Ovary (tissue), 9 donors: Measurements from ENCODE around the gene C1orf74. TPM values are rescaled to one million over a fixed set of nuclear protein-coding genes. Genes with fewer than 3 reads are reported as not detected.

ENCODE experiments used
- DNase-seq, 5 donors: peaks; one replicate each; pipeline ENCODE4 v3.0.0-alpha.2; 2019 to 2020
- H3K27ac ChIP-seq, 2 donors: fragments of 200-600 bp; one replicate each; pipeline versions ENCODE4 v1.5.1 to v1.8.0; 2019 to 2022
- H3K27me3 ChIP-seq: fragments of 200-600 bp; one replicate; pipeline ENCODE4 v1.8.0; 2022
- H3K36me3 ChIP-seq: fragments of 200-600 bp; sonication (generic); one replicate; pipeline ENCODE4 v1.5.1; 2019
- H3K4me1 ChIP-seq: one replicate; pipeline ENCODE4 v1.8.1; 2013; ENCODE audit warnings: mild to moderate bottlenecking, moderate library complexity; ENCODE audit not compliant: insufficient read depth
- H3K4me3 ChIP-seq: fragments of 200-600 bp; sonication (generic); one replicate; pipeline ENCODE4 v1.5.1; 2017
- H3K9me3 ChIP-seq, 2 donors: fragments of 200-600 bp in 1 of 2; sonication (generic) in 1 of 2; one replicate each; pipeline versions ENCODE4 v1.5.1 to v1.8.1; 2013 to 2019; ENCODE audit warnings: mild to moderate bottlenecking in 1 of 2, moderate library complexity in 1 of 2
- EP300 ChIP-seq: sonication (generic); formaldehyde crosslinking; IDR thresholded peaks from one replicate; pipeline ENCODE4 v1.6.1; 2017; ENCODE audit warnings: antibody characterized with exemption
- POLR2A ChIP-seq: fragments of 450-650 bp; IDR thresholded peaks from one replicate; pipeline ENCODE4 v1.6.1; 2017; ENCODE audit warnings: antibody characterized with exemption, mild to moderate bottlenecking, moderate library complexity
- whole genome bisulfite sequencing, 3 donors: extraction: QIAGEN DNeasy Blood & Tissue Kit in 1 of 3; methylation state at CpG; one replicate each; pipeline versions ENCODE4 v1.1.5 to v1.1.7; 2013 to 2017; 5-methylcytosine and 5-hydroxymethylcytosine counted together
- intact Hi-C, 4 donors: fragments of 100-400 bp; cut with DNase I; formaldehyde crosslinking; loops; one replicate each; pipeline versions ENCODE4 v1.11.0 to v1.15.1; 2022 to 2023
- polyA plus RNA-seq, 2 donors: library from polyadenylated mRNA; stranded (reverse); fragments of 200-250 nt in 1 of 2; fragments of 350-450 nt in 1 of 2; fragmentation: Illumina TruSeq in 1 of 2; extraction: RNeasy Lipid Tissue Mini Kit (QIAGEN cat#74804) in 1 of 2; gene quantifications; one replicate each; pipeline ENCODE4 v1.2.3, GENCODE V29; 2013 to 2014
- total RNA-seq, 7 donors: library from RNA; depleted of rRNA in 2 of 7; stranded (reverse); fragments of >200 nt in 2 of 7; fragmentation: NEBNext Ultra II Directional in 3 of 7; extraction: Animal tissue kit (Norgen Biotek cat#: 25700) in 3 of 7; gene quantifications; one replicate each; pipeline versions ENCODE4 v1.1.0 to v1.2.4, GENCODE V29; 2016 to 2023
- TF ChIP-seq, protein P1 (sequence below), 3 donors: fragments of 450-650 bp in 2 of 3; fragments of 200-600 bp in 1 of 3; IDR thresholded peaks; one replicate each; pipeline versions ENCODE4 v1.5.1 to v1.8.0; 2016 to 2022; ENCODE audit warnings: antibody characterized with exemption in 3 of 3, mild to moderate bottlenecking in 1 of 3
- donor health status: DM: no; HTN: no; CAD: no; lungs with moderate emphysema.
- donor health status: DM: no; HTN: no; CAD: no.
- donor health status: Bipolar disorder and iron deficiency.
- donor health status: DM: yes; HTN: yes; CAD: no.
- donor health status: DM: no; HTN: no; CAD: no.
- donor health status: DM: yes; HTN: yes; CAD: no.

C1orf74 gene
- total and polyA plus RNA-seq, 9 donors, result 0.62 to 2.5 (median 1.4) TPM

DNA sequence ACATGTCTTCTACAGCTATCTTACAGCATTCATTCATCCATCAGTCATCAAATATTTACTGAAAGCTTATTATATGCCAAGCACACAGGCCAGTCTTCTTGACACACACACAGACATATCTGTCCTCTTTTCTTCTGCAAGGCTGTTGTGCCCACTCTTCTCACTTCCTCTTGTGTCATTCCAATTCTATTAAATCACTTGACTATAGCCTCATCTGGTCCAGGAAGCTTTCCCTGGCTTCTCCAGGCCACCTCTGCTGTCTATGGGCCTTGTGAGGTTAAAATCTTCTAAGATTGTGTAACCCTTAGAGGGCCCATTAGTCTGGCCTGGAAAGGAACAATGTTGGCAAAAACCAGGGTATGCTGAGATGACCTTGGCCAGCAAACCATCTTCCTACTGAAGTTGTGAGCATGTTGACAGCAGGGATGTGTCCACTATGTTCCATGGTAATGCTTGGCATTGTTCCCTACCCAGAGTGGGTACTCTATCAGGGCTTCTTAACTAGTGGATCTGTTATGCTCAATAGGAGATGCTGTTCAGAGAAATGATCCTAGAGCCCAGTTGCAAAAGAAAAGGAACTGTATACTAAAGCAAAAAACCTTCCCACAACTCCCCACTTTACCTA lies 23.2 kb downstream of the C1orf74 start:
- no peak for DNase-seq
- H3K4me3 ChIP-seq, result no peak overlapping the region
- intact Hi-C loops, result no loop called here
- TF ChIP-seq EP300 (no peak), POLR2A (no peak)
- TF ChIP-seq, protein P1, sequence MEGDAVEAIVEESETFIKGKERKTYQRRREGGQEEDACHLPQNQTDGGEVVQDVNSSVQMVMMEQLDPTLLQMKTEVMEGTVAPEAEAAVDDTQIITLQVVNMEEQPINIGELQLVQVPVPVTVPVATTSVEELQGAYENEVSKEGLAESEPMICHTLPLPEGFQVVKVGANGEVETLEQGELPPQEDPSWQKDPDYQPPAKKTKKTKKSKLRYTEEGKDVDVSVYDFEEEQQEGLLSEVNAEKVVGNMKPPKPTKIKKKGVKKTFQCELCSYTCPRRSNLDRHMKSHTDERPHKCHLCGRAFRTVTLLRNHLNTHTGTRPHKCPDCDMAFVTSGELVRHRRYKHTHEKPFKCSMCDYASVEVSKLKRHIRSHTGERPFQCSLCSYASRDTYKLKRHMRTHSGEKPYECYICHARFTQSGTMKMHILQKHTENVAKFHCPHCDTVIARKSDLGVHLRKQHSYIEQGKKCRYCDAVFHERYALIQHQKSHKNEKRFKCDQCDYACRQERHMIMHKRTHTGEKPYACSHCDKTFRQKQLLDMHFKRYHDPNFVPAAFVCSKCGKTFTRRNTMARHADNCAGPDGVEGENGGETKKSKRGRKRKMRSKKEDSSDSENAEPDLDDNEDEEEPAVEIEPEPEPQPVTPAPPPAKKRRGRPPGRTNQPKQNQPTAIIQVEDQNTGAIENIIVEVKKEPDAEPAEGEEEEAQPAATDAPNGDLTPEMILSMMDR (IDR thresholded peaks at IDR 0.05), result no peak
- H3K9me3 ChIP-seq, result no peaks in the 10 kb centered on the region
- no peaks in the 10 kb centered on the region for H3K36me3 ChIP-seq
- H3K4me1 ChIP-seq, result no peaks in the 10 kb centered on the region
- no peaks in the 10 kb centered on the region for H3K27me3 ChIP-seq
- no peak overlapping the region for H3K27ac ChIP-seq

- no peaks in the 10 kb centered on the region for H3K36me3 ChIP-seq
- no peaks in the 10 kb centered on the region for H3K27me3 ChIP-seq
- no peaks in the 10 kb centered on the region for H3K9me3 ChIP-seq
- H3K27ac ChIP-seq, result no peak overlapping the region
- TF ChIP-seq EP300 (no peak), POLR2A (no peak)
- TF ChIP-seq, protein P1 (IDR thresholded peaks at IDR 0.05), result no peak
- no peak overlapping the region for H3K4me3 ChIP-seq
- intact Hi-C loops, result loop anchor here in 1 of 4 donors (5.0 kb wide), 1 partner anchor 188 kb away; no protein-coding TSS in a partner anchor
- H3K4me1 ChIP-seq, result no peaks in the 10 kb centered on the region
- WGBS, 3 donors, result 87 to 90% (median 88%) methylated on average over 12 of the region's 12 CpGs
- no peak for DNase-seq
Observed at GRCh38 chr1:209759829-209760359, 24.5 kb downstream of the C1orf74 start.

DNA sequence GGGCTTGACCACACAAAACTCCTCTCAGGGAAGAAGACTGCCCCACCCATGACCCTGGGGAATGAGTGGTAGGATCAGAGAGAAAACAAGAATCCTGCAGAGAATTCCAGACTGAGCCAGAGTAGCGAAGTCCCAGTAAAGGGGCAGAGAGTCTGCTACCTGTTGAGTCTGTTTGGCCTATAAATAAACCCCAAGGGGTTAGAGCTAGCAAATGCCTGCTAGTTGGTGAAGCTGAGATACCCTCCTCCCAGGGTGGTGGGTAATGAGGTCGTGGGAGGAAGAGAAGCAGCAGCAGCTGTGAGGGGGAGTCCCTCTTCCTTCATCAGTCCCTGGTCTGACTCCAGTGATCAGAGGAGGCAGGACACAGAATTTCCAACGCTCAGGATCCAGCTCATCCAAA lies 26.0 kb downstream of the C1orf74 start:
- no peak overlapping the region for H3K27ac ChIP-seq
- H3K4me3 ChIP-seq, result no peak overlapping the region
- H3K9me3 ChIP-seq, result no peaks in the 10 kb centered on the region
- H3K36me3 ChIP-seq, result no peaks in the 10 kb centered on the region
- H3K4me1 ChIP-seq, result no peaks in the 10 kb centered on the region
- TF ChIP-seq EP300 (no peak), POLR2A (no peak)
- TF ChIP-seq, protein P1 (IDR thresholded peaks at IDR 0.05), result no peak
- 31 to 38% (median 32%) methylated on average over 3 of the region's 3 CpGs for WGBS, 3 donors
- no peaks in the 10 kb centered on the region for H3K27me3 ChIP-seq
- intact Hi-C loops, result loop anchor here in 1 of 4 donors (5.0 kb wide), 1 partner anchor 186 kb away; no protein-coding TSS in a partner anchor
- no peak for DNase-seq

DNA sequence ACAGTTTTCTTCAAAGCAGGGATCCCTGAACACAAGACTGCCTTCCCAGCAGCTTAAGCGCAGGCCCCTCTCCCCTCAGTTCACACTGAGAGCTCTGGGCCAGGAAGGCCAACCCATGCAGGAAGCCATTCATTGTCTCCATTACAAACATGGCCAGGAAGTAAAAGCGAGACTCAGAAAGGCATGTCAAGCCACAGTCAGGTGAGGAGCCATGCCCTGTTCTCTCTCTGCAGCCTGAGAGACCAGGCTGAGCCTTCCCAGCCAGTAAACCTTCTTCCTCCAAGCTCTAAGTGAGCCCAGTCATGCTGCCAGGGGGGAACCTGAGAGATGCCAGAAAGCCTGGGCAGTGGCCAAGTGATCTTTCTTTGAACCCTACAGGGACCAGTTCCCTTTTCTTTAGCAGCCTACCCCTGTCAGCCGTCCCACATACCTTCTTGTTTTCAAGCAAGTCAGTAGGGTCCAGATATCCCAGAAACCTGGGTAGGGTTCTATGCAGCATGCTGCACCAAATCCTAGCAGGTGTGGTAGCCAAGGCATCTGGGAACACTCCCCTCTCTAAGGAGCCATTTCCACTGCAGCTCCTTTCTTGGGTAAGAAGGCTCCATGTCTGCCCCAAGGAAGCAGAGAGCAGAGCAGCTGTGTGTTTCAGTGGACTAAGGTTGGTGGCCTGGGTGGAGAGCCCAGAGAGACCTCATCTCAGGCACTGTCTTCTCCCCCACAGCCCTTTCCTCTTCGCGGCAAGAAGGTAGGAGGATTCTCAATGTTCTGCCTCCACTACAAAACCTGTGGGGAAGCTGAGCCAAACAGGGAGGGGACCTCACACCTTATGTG lies 27.5 kb downstream of the C1orf74 start:
- WGBS, 3 donors, result 88 to 93% (median 91%) methylated on average over 5 of the region's 5 CpGs
- Histone ChIP-seq H3K4me1 (no peaks in the 10 kb centered on the region), H3K27ac (no peak overlapping the region)

More for the DNA sequence above, 27.5 kb downstream of the C1orf74 start:
- Histone ChIP-seq H3K9me3 (no peaks in the 10 kb centered on the region), H3K27me3 (no peaks in the 10 kb centered on the region), H3K4me3 (no peak overlapping the region), H3K36me3 (no peaks in the 10 kb centered on the region)
- DNase-seq, result no peak
- TF ChIP-seq POLR2A (no peak), EP300 (no peak)
- TF ChIP-seq, protein P1 (IDR thresholded peaks at IDR 0.05), result no peak
- intact Hi-C loops, result loop anchor here in 1 of 4 donors (5.0 kb wide), 1 partner anchor 185 kb away; no protein-coding TSS in a partner anchor
